ENCODE measurements around the gene RHOBTB1. TPM values are rescaled to one million over a fixed set of nuclear protein-coding genes. Genes with fewer than 3 reads are reported as not detected.

RHOBTB1 gene
- total RNA-seq, 1 experiment from 2014 or later: 0.77 TPM

DNA sequence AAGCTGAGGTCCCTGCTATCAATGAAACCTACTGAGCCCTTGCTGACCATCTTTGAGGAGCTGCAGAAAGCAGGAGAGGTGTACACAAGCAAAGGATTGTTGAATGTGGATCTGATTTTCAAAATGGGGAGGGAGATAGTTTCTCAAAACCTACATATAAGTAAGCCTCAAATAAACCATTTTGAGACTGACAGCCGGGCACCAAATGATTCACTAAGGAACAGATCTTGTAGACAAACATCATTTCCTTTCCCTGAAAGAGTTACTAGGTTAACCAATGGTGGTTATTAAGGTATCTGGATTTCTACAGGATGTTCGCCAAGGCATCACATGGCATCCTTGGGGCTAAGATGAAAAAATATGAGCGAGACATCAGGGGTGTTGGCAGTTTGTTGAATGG lies 24.5 kb upstream of the RHOBTB1 start:
- no peak for TF ChIP-seq TCF7L2 (IDR thresholded peaks at IDR 0.05; ENCODE audit: low read depth, low read length)
- TF ChIP-seq, protein P1, sequence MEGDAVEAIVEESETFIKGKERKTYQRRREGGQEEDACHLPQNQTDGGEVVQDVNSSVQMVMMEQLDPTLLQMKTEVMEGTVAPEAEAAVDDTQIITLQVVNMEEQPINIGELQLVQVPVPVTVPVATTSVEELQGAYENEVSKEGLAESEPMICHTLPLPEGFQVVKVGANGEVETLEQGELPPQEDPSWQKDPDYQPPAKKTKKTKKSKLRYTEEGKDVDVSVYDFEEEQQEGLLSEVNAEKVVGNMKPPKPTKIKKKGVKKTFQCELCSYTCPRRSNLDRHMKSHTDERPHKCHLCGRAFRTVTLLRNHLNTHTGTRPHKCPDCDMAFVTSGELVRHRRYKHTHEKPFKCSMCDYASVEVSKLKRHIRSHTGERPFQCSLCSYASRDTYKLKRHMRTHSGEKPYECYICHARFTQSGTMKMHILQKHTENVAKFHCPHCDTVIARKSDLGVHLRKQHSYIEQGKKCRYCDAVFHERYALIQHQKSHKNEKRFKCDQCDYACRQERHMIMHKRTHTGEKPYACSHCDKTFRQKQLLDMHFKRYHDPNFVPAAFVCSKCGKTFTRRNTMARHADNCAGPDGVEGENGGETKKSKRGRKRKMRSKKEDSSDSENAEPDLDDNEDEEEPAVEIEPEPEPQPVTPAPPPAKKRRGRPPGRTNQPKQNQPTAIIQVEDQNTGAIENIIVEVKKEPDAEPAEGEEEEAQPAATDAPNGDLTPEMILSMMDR (IDR thresholded peaks at IDR 0.05): no peak
- no peak for TF ChIP-seq SIN3A (IDR thresholded peaks at IDR 0.05; ENCODE audit: borderline replicate concordance, insufficient read depth, low read depth, low read length)
- no peak for TF ChIP-seq POLR2AphosphoS5 (IDR thresholded peaks at IDR 0.05; ENCODE audit: low read depth, low read length)
- TF ChIP-seq, protein P2, sequence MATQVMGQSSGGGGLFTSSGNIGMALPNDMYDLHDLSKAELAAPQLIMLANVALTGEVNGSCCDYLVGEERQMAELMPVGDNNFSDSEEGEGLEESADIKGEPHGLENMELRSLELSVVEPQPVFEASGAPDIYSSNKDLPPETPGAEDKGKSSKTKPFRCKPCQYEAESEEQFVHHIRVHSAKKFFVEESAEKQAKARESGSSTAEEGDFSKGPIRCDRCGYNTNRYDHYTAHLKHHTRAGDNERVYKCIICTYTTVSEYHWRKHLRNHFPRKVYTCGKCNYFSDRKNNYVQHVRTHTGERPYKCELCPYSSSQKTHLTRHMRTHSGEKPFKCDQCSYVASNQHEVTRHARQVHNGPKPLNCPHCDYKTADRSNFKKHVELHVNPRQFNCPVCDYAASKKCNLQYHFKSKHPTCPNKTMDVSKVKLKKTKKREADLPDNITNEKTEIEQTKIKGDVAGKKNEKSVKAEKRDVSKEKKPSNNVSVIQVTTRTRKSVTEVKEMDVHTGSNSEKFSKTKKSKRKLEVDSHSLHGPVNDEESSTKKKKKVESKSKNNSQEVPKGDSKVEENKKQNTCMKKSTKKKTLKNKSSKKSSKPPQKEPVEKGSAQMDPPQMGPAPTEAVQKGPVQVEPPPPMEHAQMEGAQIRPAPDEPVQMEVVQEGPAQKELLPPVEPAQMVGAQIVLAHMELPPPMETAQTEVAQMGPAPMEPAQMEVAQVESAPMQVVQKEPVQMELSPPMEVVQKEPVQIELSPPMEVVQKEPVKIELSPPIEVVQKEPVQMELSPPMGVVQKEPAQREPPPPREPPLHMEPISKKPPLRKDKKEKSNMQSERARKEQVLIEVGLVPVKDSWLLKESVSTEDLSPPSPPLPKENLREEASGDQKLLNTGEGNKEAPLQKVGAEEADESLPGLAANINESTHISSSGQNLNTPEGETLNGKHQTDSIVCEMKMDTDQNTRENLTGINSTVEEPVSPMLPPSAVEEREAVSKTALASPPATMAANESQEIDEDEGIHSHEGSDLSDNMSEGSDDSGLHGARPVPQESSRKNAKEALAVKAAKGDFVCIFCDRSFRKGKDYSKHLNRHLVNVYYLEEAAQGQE (IDR thresholded peaks at IDR 0.05; ENCODE audit: insufficient read depth in 1 of 2, low read depth in 2 of 2, low read length in 1 of 2): no peak
- no peaks in the 10 kb centered on the region for H3K36me3 ChIP-seq (ENCODE audit: control insufficient read depth, insufficient read depth, low read length)
- H3K4me1 ChIP-seq (ENCODE audit: control insufficient read depth, insufficient read depth, low read length): peaks cover 11% of the 10 kb centered on the region
- H3K9me3 ChIP-seq (ENCODE audit: control insufficient read depth, insufficient read depth, low read depth, low read length): no peaks in the 10 kb centered on the region
- no peak overlapping the region for H3K27ac ChIP-seq (ENCODE audit: low read length)
- ATAC-seq (no peak), DNase-seq (ENCODE audit: low read depth, low spot score) (no peak)
- H3K27me3 ChIP-seq (ENCODE audit: control insufficient read depth, insufficient read depth, low read length): peaks cover 2% of the 10 kb centered on the region; the same call in 1 of the 2 replicates
- in situ Hi-C loops (cut with HindIII; ENCODE audit: low pct_unique_long_range_greater_than_20kb, low sequenced_read_pairs) (no loop called here), intact Hi-C loops (cut with micrococcal nuclease; ENCODE audit: unreplicated experiment) (no loop called here)
- POLR2A ChIA-PET: no interaction called here
- CTCF ChIA-PET: no interaction called here
- H3K4me3 ChIP-seq (ENCODE audit: low read depth in 2 of 2, low read length in 2 of 2): no peak overlapping the region
- BruUV-seq (replicated peaks): no TSS peak

DNA sequence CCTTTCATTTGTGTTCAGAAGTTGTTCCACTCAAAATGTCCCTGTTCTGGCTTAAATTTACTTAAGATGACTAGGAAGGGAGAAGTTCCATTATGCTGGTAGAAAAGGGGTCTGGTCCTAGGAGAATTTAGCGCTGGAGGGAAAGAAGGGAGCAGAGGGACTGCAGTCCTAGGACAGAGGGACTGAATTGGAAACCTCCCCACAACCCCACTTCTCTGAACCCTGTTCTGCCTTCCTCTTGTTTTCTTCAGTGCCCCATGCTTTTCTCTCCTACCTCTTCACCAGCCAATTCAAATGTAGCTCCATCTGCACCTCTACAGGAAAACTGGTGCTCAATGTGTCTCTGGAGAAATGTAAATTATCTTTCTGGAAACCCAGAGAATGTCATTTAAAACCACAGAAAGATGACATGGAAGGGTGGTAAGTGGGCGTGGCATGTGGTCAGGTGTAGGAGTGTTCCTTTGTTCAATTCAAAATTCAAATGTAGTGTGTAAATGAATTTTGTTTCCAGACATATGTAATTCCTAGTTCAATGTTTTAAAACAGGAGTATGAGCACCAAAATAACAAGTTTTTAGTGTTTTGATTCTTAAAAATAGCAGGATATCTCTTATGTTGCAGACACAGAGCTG lies 24.0 kb upstream of the RHOBTB1 start:
- H3K36me3 ChIP-seq (ENCODE audit: control insufficient read depth, insufficient read depth, low read length): no peaks in the 10 kb centered on the region
- DNase-seq (ENCODE audit: low read depth, low spot score): no peak
- intact Hi-C loops (cut with micrococcal nuclease; ENCODE audit: unreplicated experiment) (no loop called here), in situ Hi-C loops (cut with HindIII; ENCODE audit: low pct_unique_long_range_greater_than_20kb, low sequenced_read_pairs) (no loop called here)
- no peak overlapping the region for H3K4me3 ChIP-seq (ENCODE audit: low read depth in 2 of 2, low read length in 2 of 2)
- no peaks in the 10 kb centered on the region for H3K9me3 ChIP-seq (ENCODE audit: control insufficient read depth, insufficient read depth, low read depth, low read length)
- ChIA-PET CTCF (no interaction called here), POLR2A (no interaction called here)
- peaks cover 11% of the 10 kb centered on the region for H3K4me1 ChIP-seq (ENCODE audit: control insufficient read depth, insufficient read depth, low read length)
- no peak overlapping the region for H3K27ac ChIP-seq (ENCODE audit: low read length)
- TF ChIP-seq POLR2AphosphoS5 (IDR thresholded peaks at IDR 0.05; ENCODE audit: low read depth, low read length) (no peak), TCF7L2 (IDR thresholded peaks at IDR 0.05; ENCODE audit: low read depth, low read length) (no peak)
- TF ChIP-seq, protein P1 (IDR thresholded peaks at IDR 0.05): no peak
- ATAC-seq: no peak
- H3K27me3 ChIP-seq (ENCODE audit: control insufficient read depth, insufficient read depth, low read length): peaks cover 2% of the 10 kb centered on the region; the same call in 1 of the 2 replicates
- BruUV-seq (replicated peaks): no TSS peak

All from Panc1 (cell line).